ENCODE data around the gene MAP4K4. TPM values are rescaled to one million over a fixed set of nuclear protein-coding genes. Genes with fewer than 3 reads are reported as not detected.

The MAP4K4 gene
- polyA plus RNA-seq, 3 donors, result 5.3 to 66.9 (median 8.7) TPM

GRCh38 chr2:101667823-101668222 lies 29.7 kb upstream of the MAP4K4 start:
- TF ChIP-seq, protein P1, sequence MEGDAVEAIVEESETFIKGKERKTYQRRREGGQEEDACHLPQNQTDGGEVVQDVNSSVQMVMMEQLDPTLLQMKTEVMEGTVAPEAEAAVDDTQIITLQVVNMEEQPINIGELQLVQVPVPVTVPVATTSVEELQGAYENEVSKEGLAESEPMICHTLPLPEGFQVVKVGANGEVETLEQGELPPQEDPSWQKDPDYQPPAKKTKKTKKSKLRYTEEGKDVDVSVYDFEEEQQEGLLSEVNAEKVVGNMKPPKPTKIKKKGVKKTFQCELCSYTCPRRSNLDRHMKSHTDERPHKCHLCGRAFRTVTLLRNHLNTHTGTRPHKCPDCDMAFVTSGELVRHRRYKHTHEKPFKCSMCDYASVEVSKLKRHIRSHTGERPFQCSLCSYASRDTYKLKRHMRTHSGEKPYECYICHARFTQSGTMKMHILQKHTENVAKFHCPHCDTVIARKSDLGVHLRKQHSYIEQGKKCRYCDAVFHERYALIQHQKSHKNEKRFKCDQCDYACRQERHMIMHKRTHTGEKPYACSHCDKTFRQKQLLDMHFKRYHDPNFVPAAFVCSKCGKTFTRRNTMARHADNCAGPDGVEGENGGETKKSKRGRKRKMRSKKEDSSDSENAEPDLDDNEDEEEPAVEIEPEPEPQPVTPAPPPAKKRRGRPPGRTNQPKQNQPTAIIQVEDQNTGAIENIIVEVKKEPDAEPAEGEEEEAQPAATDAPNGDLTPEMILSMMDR (IDR thresholded peaks at IDR 0.05), result no peak
- H3K9me3 Mint-ChIP-seq, result peaks cover 5 to 23% (median 14%) of the 10 kb centered on the region in 7 donors
- intact Hi-C loops (cut with micrococcal nuclease), result no loop called here
- DNase-seq, result no peak
- H3K27me3 ChIP-seq (ENCODE audit: control insufficient read depth in 2 of 2, insufficient read depth in 2 of 2, low read length in 2 of 2), result no peaks in the 10 kb centered on the region
- no peak overlapping the region for H3K9ac ChIP-seq (ENCODE audit: insufficient read depth, low read length, poor library complexity, severe bottlenecking)
- H3K4me2 ChIP-seq (replicated peaks; ENCODE audit: extremely low read depth, low read length, poor library complexity, severe bottlenecking), result no peak overlapping the region
- no peak overlapping the region for H2AFZ ChIP-seq (ENCODE audit: insufficient read depth, low read depth, low read length, poor library complexity, severe bottlenecking)
- no peaks in the 10 kb centered on the region for H3K79me2 ChIP-seq (ENCODE audit: insufficient read depth, low read length)
- H3K36me3 ChIP-seq (replicated peaks in 1 of 2; ENCODE audit: control insufficient read depth in 1 of 2, insufficient read depth in 2 of 2, low read length in 2 of 2), result no peaks in the 10 kb centered on the region
- no peak overlapping the region for H3K4me3 Mint-ChIP-seq
- H3K4me1 ChIP-seq (ENCODE audit: control insufficient read depth in 1 of 2, insufficient read depth in 2 of 2, low read length in 2 of 2), result no peaks in the 10 kb centered on the region
- H3K4me1 Mint-ChIP-seq, result no peaks in the 10 kb centered on the region
- no peak overlapping the region for H3K27ac ChIP-seq (ENCODE audit: low read depth in 1 of 2, low read length in 2 of 2)
- WGBS (ENCODE audit: insufficient coverage), result 100% methylated on average over 1 of the region's 1 CpG
- no peak overlapping the region for H3K4me3 ChIP-seq (replicated peaks in 1 of 3; ENCODE audit: low read depth in 2 of 3, low read length in 3 of 3)
- no peaks in the 10 kb centered on the region for H3K36me3 Mint-ChIP-seq
- peaks cover 0 to 10% of the 10 kb centered on the region in 2 donors for H3K9me3 ChIP-seq (replicated peaks in 1 of 2; ENCODE audit: control insufficient read depth in 1 of 2, insufficient read depth in 1 of 2, low read length in 2 of 2)
- H4K20me1 ChIP-seq (ENCODE audit: insufficient read depth, low read length), result no peaks in the 10 kb centered on the region
- no peak overlapping the region for H3K27ac Mint-ChIP-seq
- peaks cover 1 to 4% (median 1%) of the 10 kb centered on the region in 3 donors for H3K27me3 Mint-ChIP-seq (ENCODE audit: low read depth in 3 of 3)

DNA sequence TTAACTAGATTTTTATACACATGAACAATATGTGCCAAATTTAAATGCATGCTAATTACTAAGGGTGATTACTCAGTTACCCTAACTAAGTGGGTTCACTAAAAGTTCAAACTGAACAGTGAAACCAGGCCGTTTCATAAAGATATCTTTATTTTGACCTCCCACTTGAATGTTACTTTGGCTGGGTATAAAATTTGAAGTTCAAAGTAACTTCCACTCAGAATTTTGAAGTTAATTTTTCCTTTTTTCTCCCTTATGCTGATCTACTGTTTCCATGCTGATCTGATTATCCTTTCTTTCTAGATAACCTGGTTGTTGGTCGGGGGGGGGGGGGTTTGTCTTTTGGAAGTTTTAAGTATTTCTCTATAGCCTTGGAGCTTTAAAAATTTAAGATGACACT lies 25.5 kb upstream of the MAP4K4 start:
- H3K27me3 ChIP-seq (ENCODE audit: control insufficient read depth in 2 of 2, insufficient read depth in 2 of 2, low read length in 2 of 2), result no peaks in the 10 kb centered on the region
- no peaks in the 10 kb centered on the region for H3K36me3 ChIP-seq (replicated peaks in 1 of 2; ENCODE audit: control insufficient read depth in 1 of 2, insufficient read depth in 2 of 2, low read length in 2 of 2)
- H3K27ac ChIP-seq (ENCODE audit: low read depth in 1 of 2, low read length in 2 of 2), result no peak overlapping the region
- Mint-ChIP-seq H3K9me3 (peaks cover 5 to 22% (median 16%) of the 10 kb centered on the region in 7 donors), H3K4me1 (no peaks in the 10 kb centered on the region), H3K27ac (no peak overlapping the region), H3K27me3 (ENCODE audit: low read depth in 3 of 3) (peaks cover 1 to 6% (median 3%) of the 10 kb centered on the region in 3 donors), H3K36me3 (no peaks in the 10 kb centered on the region), H3K4me3 (no peak overlapping the region)
- no peak overlapping the region for H3K9ac ChIP-seq (ENCODE audit: insufficient read depth, low read length, poor library complexity, severe bottlenecking)
- intact Hi-C loops (cut with micrococcal nuclease), result no loop called here
- H3K4me1 ChIP-seq (ENCODE audit: control insufficient read depth in 1 of 2, insufficient read depth in 2 of 2, low read length in 2 of 2), result no peaks in the 10 kb centered on the region
- no peak overlapping the region for H3K4me3 ChIP-seq (replicated peaks in 1 of 3; ENCODE audit: low read depth in 2 of 3, low read length in 3 of 3)
- peaks cover 6 to 10% of the 10 kb centered on the region in 2 donors for H3K9me3 ChIP-seq (replicated peaks in 1 of 2; ENCODE audit: control insufficient read depth in 1 of 2, insufficient read depth in 1 of 2, low read length in 2 of 2)
- no CpG with 5 or more reads among the region's 2 CpGs for WGBS (ENCODE audit: insufficient coverage)
- DNase-seq, result no peak
- H4K20me1 ChIP-seq (ENCODE audit: insufficient read depth, low read length), result no peaks in the 10 kb centered on the region
- H2AFZ ChIP-seq (ENCODE audit: insufficient read depth, low read depth, low read length, poor library complexity, severe bottlenecking), result no peak overlapping the region
- H3K4me2 ChIP-seq (replicated peaks; ENCODE audit: extremely low read depth, low read length, poor library complexity, severe bottlenecking), result no peak overlapping the region
- no peaks in the 10 kb centered on the region for H3K79me2 ChIP-seq (ENCODE audit: insufficient read depth, low read length)
- TF ChIP-seq, protein P1 (IDR thresholded peaks at IDR 0.05), result no peak
